Left ventricle myocardium superior (tissue), 1 donor: Measurements from ENCODE around the gene LIM2. TPM values are rescaled to one million over a fixed set of nuclear protein-coding genes. Genes with fewer than 3 reads are reported as not detected.
"Not testable (repeated sequence)": the region's sequence is repeated elsewhere in the genome, so short reads cannot be mapped to it uniquely, and the experiment has no call there.

Experiments
- ATAC-seq: fragments of 200-7000 bp; cut with Tn5 transposase; one replicate; pipeline ENCODE4 v1.9.1; 2020; ENCODE audit warnings: mild to moderate bottlenecking, moderate library complexity
- DNase-seq: peaks from one replicate; pipeline ENCODE4 v3.0.0-alpha.2; 2020
- intact Hi-C: fragments of 100-400 bp; cut with micrococcal nuclease; formaldehyde crosslinking; loops from one replicate; pipeline ENCODE4 v1.11.0; 2022
- long read RNA-seq: library from polyadenylated mRNA; unstranded; transcript quantifications from one replicate; pipeline ENCODE4 v2.0.0, GENCODE V29; 2021
- total RNA-seq: library from RNA; stranded (reverse); fragmentation: NEBNext Ultra II Directional; extraction: Animal tissue kit (Norgen Biotek cat#: 25700); gene quantifications from one replicate; pipeline ENCODE4 v1.2.1, GENCODE V29; 2021
- donor health status: DM: no; HTN: yes; CAD: no; lungs with severe emphysema.

The LIM2 gene, protein sequence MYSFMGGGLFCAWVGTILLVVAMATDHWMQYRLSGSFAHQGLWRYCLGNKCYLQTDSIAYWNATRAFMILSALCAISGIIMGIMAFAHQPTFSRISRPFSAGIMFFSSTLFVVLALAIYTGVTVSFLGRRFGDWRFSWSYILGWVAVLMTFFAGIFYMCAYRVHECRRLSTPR
- total RNA-seq = not detected
- long read RNA-seq = 0 reads

DNA sequence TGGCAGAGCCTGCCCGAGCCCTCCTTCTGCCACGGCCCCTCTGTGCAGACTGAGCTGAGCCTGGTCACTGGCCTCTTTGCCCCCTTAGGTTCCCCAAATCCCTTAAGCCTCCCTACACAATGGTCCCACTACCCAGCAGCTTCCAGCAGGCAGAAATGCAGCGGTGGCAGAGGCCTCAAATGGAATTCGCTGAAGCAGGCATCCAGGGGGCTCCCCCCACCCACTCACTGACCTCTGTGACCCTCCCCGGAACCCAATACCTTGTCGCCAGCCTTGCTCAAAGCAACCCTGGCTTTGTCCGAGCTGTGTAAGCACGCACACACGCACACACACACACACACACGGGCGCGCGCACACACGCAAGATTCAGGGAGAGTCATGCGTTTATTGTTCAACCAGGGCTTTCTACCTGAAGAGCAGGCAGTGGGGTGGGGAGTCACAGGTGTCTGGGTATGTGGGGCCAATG lies at the start of gene LIM2:
Gene LIM2 (minus strand): TSS at position 51 of the 466 bp plus-strand sequence. CDS start 531 bp downstream, outside the sequence.
- intact Hi-C loops = no loop called here

DNA sequence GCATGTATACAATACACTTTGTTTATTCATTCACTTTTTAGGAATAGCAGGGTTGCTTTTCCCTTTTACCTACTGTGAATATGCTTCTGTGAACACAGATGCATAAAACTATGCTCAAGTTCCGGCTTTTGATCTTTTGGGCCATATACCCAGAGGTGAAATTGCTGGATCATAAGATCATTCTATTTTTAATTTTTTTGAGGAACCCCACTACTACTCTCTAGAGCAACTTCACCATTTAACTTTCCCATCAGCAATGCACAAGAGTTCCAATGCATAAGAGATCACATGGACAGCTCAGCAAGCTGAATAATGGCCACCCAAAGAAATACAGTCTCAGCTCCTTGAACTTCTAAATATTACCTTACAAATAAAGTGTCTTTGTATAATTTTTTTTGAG lies 46.7 kb upstream of the LIM2 start:
- ATAC-seq (no peak), DNase-seq (no peak)
- intact Hi-C loops = loop anchor here (10.0 kb wide), 1 partner anchor 100 kb away; no protein-coding TSS in a partner anchor

More for the DNA sequence above, at the start of gene LIM2:
- DNase-seq (no peak), ATAC-seq (no peak)

DNA sequence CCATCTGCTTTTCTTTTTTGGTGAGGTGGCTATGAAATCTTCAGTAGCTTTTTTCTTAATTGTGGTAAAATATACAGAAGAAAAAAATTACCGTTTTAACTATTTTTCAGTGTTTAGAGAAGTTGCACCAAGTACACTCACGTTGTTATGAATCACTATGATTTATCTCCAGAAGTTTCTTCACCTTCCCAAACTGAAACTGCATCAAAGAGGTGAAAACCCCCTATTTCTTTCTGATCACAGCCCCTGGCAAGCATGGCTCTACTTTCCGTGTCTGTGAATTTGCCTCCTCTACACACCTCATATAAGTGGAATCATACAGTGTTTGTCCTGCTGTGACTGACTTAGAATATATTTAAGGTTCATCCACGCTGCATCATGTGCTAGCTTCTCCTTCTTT lies 45.3 kb upstream of the LIM2 start:
- no peak for ATAC-seq
- DNase-seq = no peak
- intact Hi-C loops = loop anchor here (10.0 kb wide), 1 partner anchor 98 kb away; no protein-coding TSS in a partner anchor

DNA sequence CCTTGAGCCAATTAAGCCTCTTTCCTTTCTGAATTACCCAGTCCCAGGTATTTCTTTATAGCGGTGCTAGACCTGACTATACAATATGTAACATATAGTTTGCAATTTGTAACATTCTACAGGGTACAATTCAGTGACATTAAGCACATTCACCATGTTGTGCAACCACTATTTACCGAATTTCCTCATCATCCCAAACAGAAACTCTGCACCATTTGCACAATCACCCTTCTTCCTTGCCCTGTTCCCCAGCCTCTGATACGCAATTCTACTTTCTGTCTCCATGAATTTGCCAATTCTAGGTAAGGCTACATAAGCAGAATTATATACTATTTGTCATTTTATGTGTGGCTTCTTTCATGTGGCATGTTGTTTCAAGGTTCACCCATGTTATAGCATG lies 43.4 kb upstream of the LIM2 start:
- intact Hi-C loops = loop anchor here (10.0 kb wide), 1 partner anchor 96 kb away; no protein-coding TSS in a partner anchor
- DNase-seq (no peak), ATAC-seq (no peak)

DNA sequence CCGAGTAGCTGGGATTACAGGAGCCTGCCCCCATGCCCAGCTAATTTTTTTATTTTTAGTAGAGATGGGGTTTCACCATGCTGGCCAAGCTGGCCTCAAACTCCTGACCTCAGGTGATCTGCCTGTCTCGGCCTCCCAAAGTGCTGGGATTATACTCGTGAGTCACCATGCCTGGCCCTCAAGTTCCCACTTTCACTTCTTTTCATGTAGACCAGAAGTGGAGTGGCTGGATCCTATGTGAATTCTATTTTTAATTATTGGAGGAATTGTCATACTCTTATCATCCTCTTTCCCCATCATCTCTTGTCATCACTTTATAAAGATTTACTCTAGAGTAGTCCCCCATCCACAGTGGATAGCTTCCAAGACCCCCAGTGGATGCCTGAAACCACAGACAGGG lies 42.4 kb upstream of the LIM2 start:
- DNase-seq = no peak
- ATAC-seq = no peak
- intact Hi-C loops = loop anchor here (10.0 kb wide), 1 partner anchor 95 kb away; no protein-coding TSS in a partner anchor

DNA sequence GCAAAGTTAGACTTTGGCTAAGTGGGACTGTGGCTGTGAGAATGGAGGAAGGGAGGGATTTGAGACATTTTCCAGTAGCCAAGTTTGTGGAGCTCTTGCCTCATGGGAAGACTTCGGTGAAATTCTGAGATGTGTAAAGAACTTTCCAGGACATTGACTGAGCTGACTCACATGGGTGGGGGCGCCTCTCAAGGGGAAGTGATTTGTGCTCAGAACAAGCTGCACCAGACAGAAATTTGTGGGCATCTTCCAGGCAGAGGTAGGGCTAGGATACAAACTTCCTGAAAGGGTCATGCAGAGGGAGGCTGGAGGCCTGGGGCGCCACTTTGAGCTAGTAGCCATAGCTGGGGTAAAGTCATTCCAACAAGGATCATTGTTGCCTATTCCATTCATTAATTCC lies 39.4 kb upstream of the LIM2 start:
- DNase-seq = no peak
- intact Hi-C loops = no loop called here
- ATAC-seq = no peak

DNA sequence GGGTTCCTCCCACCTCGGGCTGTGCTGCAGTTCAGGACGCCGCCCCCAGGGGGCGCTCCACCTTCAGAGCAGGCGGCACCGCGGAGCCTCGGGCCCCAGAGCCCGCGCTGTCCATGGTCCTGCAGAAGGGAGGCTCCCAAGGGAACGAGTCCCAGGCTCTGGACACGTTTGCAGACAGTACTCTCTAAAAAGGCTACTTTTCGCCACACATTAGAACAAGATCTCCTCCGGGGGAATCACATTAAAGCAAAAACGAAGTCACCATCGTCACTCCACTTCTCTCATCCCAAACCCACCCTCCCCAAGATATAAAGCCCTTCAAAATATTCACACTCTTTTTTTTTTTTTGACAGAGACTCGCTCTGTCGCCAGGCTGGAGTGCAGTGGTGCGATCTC lies 34.3 kb upstream of the LIM2 start:
- DNase-seq = peak; percentile 90
- intact Hi-C loops = no loop called here
- ATAC-seq = peak; percentile 85

DNA sequence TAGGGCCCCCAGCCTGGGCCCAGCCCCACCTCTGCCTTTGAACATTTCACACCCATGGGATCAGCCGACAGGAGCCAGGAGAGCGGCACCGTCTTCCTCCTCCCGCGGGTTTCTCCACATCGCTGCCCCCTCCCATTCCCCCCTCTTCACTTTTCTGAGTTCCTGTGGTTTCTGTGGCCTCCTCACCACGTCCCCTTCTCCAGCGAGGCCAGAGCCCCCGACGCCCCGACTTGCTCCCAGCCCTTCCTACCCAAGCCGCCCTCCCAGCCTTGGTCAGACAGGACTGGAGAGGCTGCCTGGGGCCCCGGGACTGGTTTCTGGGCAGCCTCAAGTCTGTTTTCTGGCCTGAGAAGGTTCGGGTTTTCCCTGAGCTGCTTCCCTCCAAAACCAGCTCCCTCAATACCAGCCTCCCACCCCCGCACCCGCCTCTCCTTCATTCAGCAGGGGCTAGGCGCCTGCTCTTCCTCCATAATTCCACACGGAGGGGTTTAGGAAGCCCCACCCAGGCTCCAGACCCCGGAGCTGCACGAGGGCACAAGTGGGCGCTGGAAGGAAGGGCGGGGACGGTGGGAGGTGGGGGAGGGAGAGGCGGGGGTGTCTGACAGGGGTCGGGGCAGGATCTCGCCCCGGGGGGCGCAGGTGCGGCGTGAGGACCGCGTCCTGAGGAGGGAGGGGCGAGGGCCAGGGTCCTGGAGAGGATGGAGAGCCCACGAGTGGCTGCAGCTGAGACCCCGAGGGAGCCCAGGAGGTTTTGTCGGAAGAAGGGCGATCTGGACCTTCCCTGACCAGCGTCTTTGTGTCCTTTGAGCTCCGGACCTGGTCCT lies 33.7 kb upstream of the LIM2 start:
- ATAC-seq (no peak), DNase-seq (no peak)
- intact Hi-C loops = no loop called here

DNA sequence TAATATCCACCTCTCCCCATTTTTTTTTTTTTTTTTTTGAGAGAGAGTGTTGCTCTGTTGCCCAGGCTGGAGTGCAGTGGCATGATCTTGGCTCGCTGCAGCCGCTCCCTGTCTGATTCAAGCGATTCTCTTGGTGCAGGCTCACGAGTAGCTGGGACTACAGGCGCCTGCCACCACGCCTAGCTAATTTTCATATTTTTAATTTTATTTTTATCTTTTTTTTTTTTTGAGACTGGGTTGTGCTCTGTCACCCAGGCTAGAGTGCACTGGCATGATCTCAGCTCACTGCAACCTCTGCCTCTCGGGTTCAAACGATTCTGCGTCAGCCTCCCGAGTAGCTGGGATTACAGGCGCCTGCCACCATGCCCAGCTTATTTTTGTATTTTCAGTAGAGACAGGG lies 32.7 kb upstream of the LIM2 start:
- intact Hi-C loops, ATAC-seq, DNase-seq: not testable (repeated sequence)

DNA sequence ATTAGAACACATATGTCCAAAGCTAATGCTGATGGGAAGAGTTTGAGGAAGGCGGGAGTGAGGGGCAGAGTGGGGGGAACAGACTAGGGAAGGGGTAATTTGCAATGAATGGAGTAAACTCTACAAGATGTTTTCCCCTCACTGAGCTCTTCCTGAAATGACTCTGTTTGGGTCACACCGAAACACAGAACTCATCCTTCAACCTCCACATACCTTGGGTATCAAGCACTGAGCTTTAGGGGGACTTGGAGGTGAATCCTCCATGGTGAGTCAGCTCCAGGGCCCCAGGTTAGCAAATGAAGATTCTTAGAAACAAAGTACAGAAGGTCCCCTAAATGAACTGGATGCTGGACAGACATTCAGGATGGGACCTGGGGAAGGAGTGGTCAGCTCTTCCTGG lies 30.9 kb upstream of the LIM2 start:
- ATAC-seq = no peak
- intact Hi-C loops = no loop called here
- no peak for DNase-seq

DNA sequence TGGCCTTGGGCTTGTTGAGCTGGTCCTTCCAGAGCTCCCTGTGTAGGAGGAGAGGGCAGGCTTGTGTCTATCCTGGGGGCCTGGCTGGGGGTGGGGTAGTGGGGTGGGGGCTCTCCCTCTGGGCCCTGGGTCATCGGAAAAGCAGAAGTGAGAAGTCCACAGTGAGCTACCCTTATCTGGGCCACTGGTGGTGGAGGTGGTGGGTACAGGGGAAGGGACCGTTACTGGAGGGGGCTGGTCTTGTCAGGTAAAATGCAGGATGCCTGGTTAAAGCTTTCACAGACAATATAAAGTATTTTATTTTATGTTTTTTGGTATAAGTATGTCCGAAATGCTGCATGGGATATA lies 30.0 kb upstream of the LIM2 start:
- no peak for DNase-seq
- no peak for ATAC-seq
- intact Hi-C loops = no loop called here

DNA sequence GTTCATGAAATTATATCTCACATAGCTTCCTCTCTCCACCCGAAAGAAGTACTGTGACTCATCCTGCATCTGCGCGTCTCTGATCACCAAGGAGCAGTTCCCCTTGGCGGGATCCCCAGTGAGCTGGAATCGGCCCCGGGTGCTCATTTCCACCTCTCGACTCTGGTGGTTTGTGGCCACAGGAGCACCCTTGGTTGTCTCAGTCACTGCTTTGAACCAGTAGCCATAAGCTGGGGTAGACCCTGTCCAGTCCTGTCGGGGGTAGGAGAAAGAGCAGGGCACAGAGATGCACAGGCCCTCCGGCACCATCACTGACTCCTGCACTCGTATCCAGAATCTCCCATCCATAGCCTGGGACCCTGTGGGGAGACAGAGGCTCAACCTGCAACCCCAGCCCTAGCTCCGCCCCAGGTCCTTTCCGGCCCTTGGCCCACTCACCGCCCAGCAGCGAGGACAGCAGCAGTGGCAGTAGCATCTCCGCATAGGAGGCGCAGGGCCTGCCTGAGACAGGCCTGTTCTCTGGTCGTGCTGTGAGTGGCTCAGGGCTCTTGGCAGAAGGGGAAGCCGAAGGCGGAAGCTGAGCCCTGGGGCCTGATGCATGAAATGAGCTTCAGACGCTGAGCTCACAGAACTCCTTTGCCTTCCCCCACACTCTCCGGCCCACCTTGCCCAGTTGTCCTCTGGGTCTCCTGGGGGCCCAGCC lies 29.5 kb upstream of the LIM2 start, which contains the start of gene SIGLEC10:
Gene SIGLEC10 (minus strand): TSS at position 536 of the 703 bp plus-strand sequence. CDS start 61 bp downstream, at position 475.
- peak; percentile 61 for DNase-seq
- intact Hi-C loops = no loop called here
- ATAC-seq = peak; percentile 65

DNA sequence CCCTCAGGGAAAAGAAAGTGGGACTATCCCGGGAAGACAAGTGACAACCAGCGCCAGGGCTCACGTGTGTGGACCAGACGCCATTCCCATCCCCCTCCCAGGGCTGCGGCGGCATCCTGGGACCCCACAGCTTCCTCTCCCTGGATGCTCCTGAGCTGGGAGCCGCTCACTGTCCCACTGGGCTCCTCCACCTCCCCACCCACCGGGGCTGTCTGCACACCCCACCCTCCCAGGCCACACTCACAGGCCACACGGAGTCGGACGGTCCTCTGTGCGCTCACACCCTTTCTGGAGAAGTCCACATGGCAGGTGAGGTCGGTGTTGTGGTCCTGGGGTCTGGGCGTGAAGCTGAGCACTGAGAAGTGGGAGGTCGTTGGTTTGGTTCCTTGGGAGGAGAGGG lies 28.6 kb upstream of the LIM2 start:
- ATAC-seq = not testable (repeated sequence)

DNA sequence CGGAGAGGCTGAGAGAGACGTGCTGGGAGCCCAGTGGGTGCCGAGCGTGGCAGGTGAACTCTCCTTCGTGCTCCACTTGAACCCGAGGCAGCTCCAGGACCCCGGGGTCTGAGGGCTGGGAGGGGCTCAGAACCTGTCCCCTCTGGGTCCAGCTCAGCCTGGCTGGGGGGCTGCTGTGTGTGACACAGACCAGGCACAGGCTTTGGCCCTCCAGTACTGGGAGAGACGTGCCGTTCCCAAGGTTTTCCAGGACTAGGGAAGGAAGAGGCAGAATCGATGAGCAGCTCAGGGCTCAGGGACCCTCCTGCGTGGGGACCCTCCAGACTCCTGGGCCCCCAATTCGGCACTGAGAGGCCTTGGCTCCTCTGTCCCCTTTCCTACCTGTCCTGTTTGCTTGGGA lies 27.4 kb upstream of the LIM2 start:
- DNase-seq = no peak
- intact Hi-C loops = no loop called here
- no peak for ATAC-seq

More for the DNA sequence above, 28.6 kb upstream of the LIM2 start:
- DNase-seq, intact Hi-C loops: not testable (repeated sequence)

DNA sequence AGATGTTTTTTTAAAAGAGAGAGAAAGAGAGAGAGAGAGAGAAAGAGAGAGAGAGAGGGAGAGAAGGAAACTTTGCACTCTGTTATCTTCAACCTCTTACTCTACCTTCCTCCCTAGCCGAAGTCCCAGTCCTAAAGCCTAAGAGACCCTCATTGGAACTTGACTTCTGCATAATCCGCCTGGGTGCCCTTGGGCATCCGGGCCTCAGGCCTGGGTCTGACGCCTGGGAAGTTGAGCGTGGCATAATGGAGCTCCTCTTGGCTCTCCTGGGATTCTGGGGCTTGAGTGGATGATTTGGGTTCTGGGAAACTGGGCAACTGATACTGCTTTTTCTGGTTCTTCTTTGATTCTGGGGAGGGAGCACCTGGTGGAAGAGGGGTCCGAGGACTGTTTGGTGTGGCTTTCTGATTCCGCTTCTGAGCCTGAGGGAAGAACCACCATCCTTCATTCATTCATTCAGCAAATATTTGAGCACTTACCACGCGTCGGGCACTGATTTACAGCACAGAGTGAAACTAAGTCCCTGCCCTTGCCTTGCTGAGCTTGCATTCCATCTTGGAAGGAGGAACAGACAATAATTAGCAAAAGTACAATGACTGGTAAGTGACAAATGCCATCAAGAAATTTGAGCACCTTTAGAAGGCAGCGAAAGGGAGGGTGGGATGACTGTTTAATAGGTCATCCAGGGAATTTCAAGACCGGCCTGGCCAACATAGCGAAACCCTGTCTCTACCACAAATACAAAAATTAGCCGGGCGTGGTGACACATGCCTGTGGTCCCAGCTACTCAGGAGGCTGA lies 23.4 kb upstream of the LIM2 start:
- DNase-seq (no peak), ATAC-seq (no peak)
- intact Hi-C loops = no loop called here

DNA sequence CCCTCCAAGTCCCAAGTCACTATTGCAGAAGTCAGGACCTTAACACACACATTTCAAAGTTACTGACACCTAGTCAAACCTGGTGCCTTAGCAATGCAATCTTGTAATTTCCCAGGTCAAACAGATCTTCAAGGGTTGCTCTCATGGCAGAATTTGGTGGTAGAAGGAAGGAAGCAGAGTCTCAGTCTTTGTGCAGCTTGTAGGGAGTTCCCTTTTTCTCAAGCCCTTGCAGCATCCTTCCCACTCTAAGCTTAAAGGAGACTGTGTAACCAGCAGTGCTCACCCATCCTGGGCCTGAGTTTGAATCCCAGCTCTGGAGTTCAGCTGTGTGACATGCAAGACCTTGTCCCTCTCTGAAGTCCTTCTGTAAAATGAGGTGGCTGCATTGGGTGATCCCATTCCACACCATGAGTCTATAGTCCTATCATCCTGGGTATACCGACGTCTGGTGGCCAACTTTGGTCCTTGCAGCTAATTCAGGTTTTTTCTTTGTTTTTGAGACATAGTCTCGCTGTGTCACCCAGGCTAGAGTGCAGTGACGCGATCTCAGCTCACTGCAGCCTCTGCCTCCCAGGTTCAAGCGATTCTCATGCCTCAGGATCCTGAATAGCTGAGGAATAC lies 19.8 kb upstream of the LIM2 start:
- DNase-seq (no peak), ATAC-seq (no peak)
- intact Hi-C loops = no loop called here

DNA sequence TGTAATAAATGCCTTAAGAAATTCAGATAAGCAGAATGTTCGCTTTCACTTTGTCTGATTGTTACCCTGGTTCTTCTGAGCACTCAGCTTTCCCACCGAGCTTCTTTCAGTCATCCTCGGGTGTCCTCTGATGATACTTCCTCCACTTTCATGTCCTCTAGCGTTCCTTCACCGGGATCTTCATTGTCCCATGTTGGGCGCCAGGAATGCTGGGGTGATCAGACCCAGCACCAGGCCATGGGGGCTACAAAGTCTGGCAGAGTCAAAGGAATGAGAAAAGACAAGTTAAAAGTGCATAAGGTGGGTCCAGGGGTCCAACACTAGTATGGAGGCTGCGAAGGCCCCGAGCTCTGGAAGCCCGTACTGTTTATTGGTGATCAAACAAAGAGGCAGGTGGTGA lies 14.3 kb upstream of the LIM2 start:
- DNase-seq = no peak
- no peak for ATAC-seq
- intact Hi-C loops = no loop called here

DNA sequence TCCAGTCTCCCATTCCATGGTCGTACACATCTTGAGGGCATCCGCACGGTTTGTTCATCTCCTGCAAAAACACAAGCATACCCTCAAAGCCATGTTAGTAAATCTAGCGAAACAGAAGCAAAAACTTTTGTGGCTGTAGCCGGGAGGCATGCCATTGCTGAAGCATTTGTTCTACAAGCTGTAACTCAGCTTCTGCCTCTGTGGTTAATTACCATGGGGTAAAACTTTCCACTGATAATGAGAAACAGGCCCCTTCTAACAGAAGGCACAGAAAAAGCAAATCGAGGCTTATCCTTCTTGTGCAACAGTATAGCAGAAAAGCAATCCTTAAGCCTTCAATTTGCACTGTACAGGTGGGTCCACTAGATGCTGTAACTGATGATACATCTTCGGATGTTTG lies 12.2 kb upstream of the LIM2 start:
- DNase-seq, intact Hi-C loops, ATAC-seq: not testable (repeated sequence)

DNA sequence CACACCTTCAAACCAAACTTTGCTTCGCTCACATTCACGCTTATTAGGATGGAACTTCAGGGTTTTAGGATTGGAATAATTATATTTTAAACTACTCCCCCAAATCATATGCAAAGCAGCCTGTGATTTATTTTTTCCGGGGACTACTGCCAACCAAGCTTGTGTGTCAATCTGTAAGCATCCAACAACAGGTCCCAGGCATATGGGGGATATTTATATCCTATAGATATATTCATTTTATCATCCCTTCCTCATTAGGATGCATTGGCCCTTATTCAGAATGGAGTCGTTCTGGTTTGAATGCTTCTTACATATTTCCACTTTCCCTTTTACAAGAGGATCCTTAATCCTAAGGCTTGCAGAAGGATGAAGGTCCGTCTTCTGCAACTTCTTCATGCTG lies 11.5 kb upstream of the LIM2 start:
- DNase-seq = no peak
- no peak for ATAC-seq
- intact Hi-C loops = no loop called here
